ENCODE data around the gene WDR27. TPM values are rescaled to one million over a fixed set of nuclear protein-coding genes. Genes with fewer than 3 reads are reported as not detected.
A peak's percentile ranks its signal among the peaks of the same experiment; 100 is the strongest.

WDR27 gene
- total RNA-seq, 1 donor from 2014 or later: 128 TPM

GRCh38 chr6:169420912-169421543 is 280.8 kb downstream of the WDR27 start:
- H3K4me3 Mint-ChIP-seq: peak overlapping the region; percentile 46

DNA sequence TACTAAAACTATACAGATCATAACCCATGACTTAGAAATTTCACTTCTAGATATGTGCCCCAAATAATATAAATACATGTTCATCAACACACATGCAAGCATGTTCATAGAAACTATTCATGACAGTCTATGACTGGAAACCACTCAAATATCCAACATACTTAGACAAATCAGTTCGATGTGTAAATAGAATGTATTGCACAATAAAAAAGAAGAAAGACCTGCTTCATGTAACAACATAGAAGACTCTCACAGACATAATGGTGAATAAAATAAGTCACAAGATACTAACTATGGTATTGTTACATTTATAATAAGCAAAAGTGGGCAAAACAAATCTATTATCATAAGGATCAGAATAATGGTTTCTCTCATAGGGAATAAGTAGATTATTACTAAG is 284.7 kb downstream of the WDR27 start:
- Mint-ChIP-seq H3K27me3 (ENCODE audit: low read depth) (peaks cover 2% of the 10 kb centered on the region), H3K4me3 (no peak overlapping the region), H3K27ac (no peak overlapping the region), H3K9me3 (peaks cover 49% of the 10 kb centered on the region), H3K36me3 (peaks cover 5% of the 10 kb centered on the region), H3K4me1 (peaks cover 7% of the 10 kb centered on the region)
- no peak for DNase-seq (ENCODE audit: low spot score in 2 of 2, unreplicated experiment in 2 of 2)
- TF ChIP-seq, protein P1, sequence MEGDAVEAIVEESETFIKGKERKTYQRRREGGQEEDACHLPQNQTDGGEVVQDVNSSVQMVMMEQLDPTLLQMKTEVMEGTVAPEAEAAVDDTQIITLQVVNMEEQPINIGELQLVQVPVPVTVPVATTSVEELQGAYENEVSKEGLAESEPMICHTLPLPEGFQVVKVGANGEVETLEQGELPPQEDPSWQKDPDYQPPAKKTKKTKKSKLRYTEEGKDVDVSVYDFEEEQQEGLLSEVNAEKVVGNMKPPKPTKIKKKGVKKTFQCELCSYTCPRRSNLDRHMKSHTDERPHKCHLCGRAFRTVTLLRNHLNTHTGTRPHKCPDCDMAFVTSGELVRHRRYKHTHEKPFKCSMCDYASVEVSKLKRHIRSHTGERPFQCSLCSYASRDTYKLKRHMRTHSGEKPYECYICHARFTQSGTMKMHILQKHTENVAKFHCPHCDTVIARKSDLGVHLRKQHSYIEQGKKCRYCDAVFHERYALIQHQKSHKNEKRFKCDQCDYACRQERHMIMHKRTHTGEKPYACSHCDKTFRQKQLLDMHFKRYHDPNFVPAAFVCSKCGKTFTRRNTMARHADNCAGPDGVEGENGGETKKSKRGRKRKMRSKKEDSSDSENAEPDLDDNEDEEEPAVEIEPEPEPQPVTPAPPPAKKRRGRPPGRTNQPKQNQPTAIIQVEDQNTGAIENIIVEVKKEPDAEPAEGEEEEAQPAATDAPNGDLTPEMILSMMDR (IDR thresholded peaks at IDR 0.05; ENCODE audit: unreplicated experiment): no peak

More at GRCh38 chr6:169420912-169421543, 280.8 kb downstream of the WDR27 start:
- DNase-seq (ENCODE audit: low spot score in 2 of 2, unreplicated experiment in 2 of 2): no peak
- H3K4me1 Mint-ChIP-seq: peaks cover 7% of the 10 kb centered on the region
- H3K27ac Mint-ChIP-seq: no peak overlapping the region
- no peaks in the 10 kb centered on the region for H3K36me3 Mint-ChIP-seq
- peaks cover 21% of the 10 kb centered on the region for H3K9me3 Mint-ChIP-seq
- TF ChIP-seq, protein P1 (IDR thresholded peaks at IDR 0.05; ENCODE audit: unreplicated experiment): peak; percentile 69
- peaks cover 2% of the 10 kb centered on the region for H3K27me3 Mint-ChIP-seq (ENCODE audit: low read depth)

GRCh38 chr6:169416249-169416648 is 285.6 kb downstream of the WDR27 start:
- H3K36me3 Mint-ChIP-seq: peaks cover 5% of the 10 kb centered on the region
- H3K4me1 Mint-ChIP-seq: peaks cover 7% of the 10 kb centered on the region
- no peak for DNase-seq (ENCODE audit: low spot score in 2 of 2, unreplicated experiment in 2 of 2)
- no peak overlapping the region for H3K27ac Mint-ChIP-seq
- peaks cover 49% of the 10 kb centered on the region for H3K9me3 Mint-ChIP-seq
- no peak overlapping the region for H3K4me3 Mint-ChIP-seq
- TF ChIP-seq, protein P1 (IDR thresholded peaks at IDR 0.05; ENCODE audit: unreplicated experiment): no peak
- H3K27me3 Mint-ChIP-seq (ENCODE audit: low read depth): peaks cover 2% of the 10 kb centered on the region

DNA sequence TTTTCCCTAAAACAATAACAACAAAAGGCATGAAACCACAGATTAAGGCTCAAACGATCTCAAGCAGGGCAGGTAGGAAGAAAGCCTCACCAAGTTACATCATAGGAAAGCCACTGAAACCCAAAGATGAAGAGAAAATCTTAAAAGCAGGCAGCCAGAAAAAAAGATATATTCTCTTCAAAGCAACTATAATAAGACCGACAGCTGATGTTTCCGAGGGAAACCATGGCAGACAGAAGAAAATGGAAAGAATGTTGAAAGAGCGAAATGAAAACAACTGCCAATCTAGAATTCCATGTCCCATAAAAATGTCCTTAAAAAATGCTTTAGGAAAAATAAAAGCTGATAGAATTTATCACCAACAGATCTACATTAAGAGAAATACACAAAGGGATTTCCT is 286.6 kb downstream of the WDR27 start:
- TF ChIP-seq, protein P1 (IDR thresholded peaks at IDR 0.05; ENCODE audit: unreplicated experiment): no peak
- no peak for DNase-seq (ENCODE audit: low spot score in 2 of 2, unreplicated experiment in 2 of 2)
- no peaks in the 10 kb centered on the region for H3K4me1 Mint-ChIP-seq
- H3K27me3 Mint-ChIP-seq (ENCODE audit: low read depth): no peaks in the 10 kb centered on the region
- peaks cover 56% of the 10 kb centered on the region for H3K9me3 Mint-ChIP-seq
- peaks cover 9% of the 10 kb centered on the region for H3K36me3 Mint-ChIP-seq
- no peak overlapping the region for H3K4me3 Mint-ChIP-seq
- no peak overlapping the region for H3K27ac Mint-ChIP-seq

- Mint-ChIP-seq H3K9me3 (peaks cover 61% of the 10 kb centered on the region), H3K27me3 (ENCODE audit: low read depth) (no peaks in the 10 kb centered on the region), H3K4me3 (no peak overlapping the region), H3K4me1 (no peaks in the 10 kb centered on the region), H3K27ac (no peak overlapping the region), H3K36me3 (peaks cover 9% of the 10 kb centered on the region)
- DNase-seq (ENCODE audit: low spot score in 2 of 2, unreplicated experiment in 2 of 2): no peak
- TF ChIP-seq, protein P1 (IDR thresholded peaks at IDR 0.05; ENCODE audit: unreplicated experiment): no peak
These were observed 290.1 kb downstream of the WDR27 start for GRCh38 chr6:169411722-169412121.

All from mesothelial cell of epicardium (in vitro differentiated cells).